ENCODE results near the gene ATXN1.

ATXN1 gene

GRCh38 chr6:16512544-16513290 is 248.5 kb downstream of the ATXN1 start:
- TF ChIP-seq EZH2phosphoT487 (IDR thresholded peaks at IDR 0.05; ENCODE audit: low read depth) (no peak), CTCF (IDR thresholded peaks at IDR 0.05; ENCODE audit: low read depth, low read length) (no peak)
- Histone ChIP-seq H3K4me2 (ENCODE audit: low read length) (no peak overlapping the region), H3K27ac (ENCODE audit: low read length) (no peak overlapping the region)

GRCh38 chr6:16511723-16512489 is 249.4 kb downstream of the ATXN1 start:
- H3K9ac ChIP-seq (ENCODE audit: low read length): no peak overlapping the region
- TF ChIP-seq CTCF (IDR thresholded peaks at IDR 0.05; ENCODE audit: low read depth, low read length) (no peak), EZH2phosphoT487 (IDR thresholded peaks at IDR 0.05; ENCODE audit: low read depth) (no peak)
- no peaks in the 10 kb centered on the region for H4K20me1 ChIP-seq (ENCODE audit: insufficient read depth, low read length)
- H3K27ac ChIP-seq (ENCODE audit: low read length): no peak overlapping the region
- H3K4me3 ChIP-seq (ENCODE audit: low read length): no peak overlapping the region
- H3K36me3 ChIP-seq (replicated peaks; ENCODE audit: low read depth, low read length): no peaks in the 10 kb centered on the region
- H2AFZ ChIP-seq (ENCODE audit: low read depth, low read length): no peak overlapping the region
- no peak overlapping the region for H3K4me2 ChIP-seq (ENCODE audit: low read length)
- H3K9me3 ChIP-seq (ENCODE audit: insufficient read depth, low read length): no peaks in the 10 kb centered on the region
- H3K4me1 ChIP-seq (ENCODE audit: low read length): no peaks in the 10 kb centered on the region
- H3K27me3 ChIP-seq (ENCODE audit: low read depth, low read length): peaks cover 44% of the 10 kb centered on the region
- no peaks in the 10 kb centered on the region for H3K79me2 ChIP-seq (ENCODE audit: low read length)

More at GRCh38 chr6:16512544-16513290, 248.5 kb downstream of the ATXN1 start:
- Histone ChIP-seq H3K4me1 (ENCODE audit: low read length) (no peaks in the 10 kb centered on the region), H3K79me2 (ENCODE audit: low read length) (no peaks in the 10 kb centered on the region), H4K20me1 (ENCODE audit: insufficient read depth, low read length) (no peaks in the 10 kb centered on the region), H3K9me3 (ENCODE audit: insufficient read depth, low read length) (no peaks in the 10 kb centered on the region), H3K27me3 (ENCODE audit: low read depth, low read length) (peaks cover 44% of the 10 kb centered on the region), H3K36me3 (replicated peaks; ENCODE audit: low read depth, low read length) (no peaks in the 10 kb centered on the region), H3K9ac (ENCODE audit: low read length) (no peak overlapping the region), H2AFZ (ENCODE audit: low read depth, low read length) (no peak overlapping the region), H3K4me3 (ENCODE audit: low read length) (no peak overlapping the region)

- Histone ChIP-seq H3K79me2 (ENCODE audit: low read length) (no peaks in the 10 kb centered on the region), H3K27ac (ENCODE audit: low read length) (no peak overlapping the region), H3K27me3 (ENCODE audit: low read depth, low read length) (peaks cover 49% of the 10 kb centered on the region), H3K4me1 (ENCODE audit: low read length) (no peaks in the 10 kb centered on the region), H3K4me3 (ENCODE audit: low read length) (no peak overlapping the region), H3K9me3 (ENCODE audit: insufficient read depth, low read length) (no peaks in the 10 kb centered on the region), H2AFZ (ENCODE audit: low read depth, low read length) (no peak overlapping the region), H3K36me3 (replicated peaks; ENCODE audit: low read depth, low read length) (no peaks in the 10 kb centered on the region), H3K4me2 (ENCODE audit: low read length) (no peak overlapping the region), H3K9ac (ENCODE audit: low read length) (no peak overlapping the region), H4K20me1 (ENCODE audit: insufficient read depth, low read length) (no peaks in the 10 kb centered on the region)
- no peak for TF ChIP-seq EZH2phosphoT487 (IDR thresholded peaks at IDR 0.05; ENCODE audit: low read depth)
- TF ChIP-seq CTCF (IDR thresholded peaks at IDR 0.05; ENCODE audit: low read depth, low read length): peak; percentile 59
These were observed 250.1 kb downstream of the ATXN1 start for GRCh38 chr6:16511040-16511660.

- H2AFZ ChIP-seq (ENCODE audit: low read depth, low read length): no peak overlapping the region
- no peak overlapping the region for H3K4me2 ChIP-seq (ENCODE audit: low read length)
- H3K4me3 ChIP-seq (ENCODE audit: low read length): no peak overlapping the region
- H3K27ac ChIP-seq (ENCODE audit: low read length): no peak overlapping the region
- H3K9ac ChIP-seq (ENCODE audit: low read length): no peak overlapping the region
- no peak for TF ChIP-seq CTCF (IDR thresholded peaks at IDR 0.05; ENCODE audit: low read depth, low read length)
- no peak for TF ChIP-seq EZH2phosphoT487 (IDR thresholded peaks at IDR 0.05; ENCODE audit: low read depth)
- no peaks in the 10 kb centered on the region for H3K9me3 ChIP-seq (ENCODE audit: insufficient read depth, low read length)
- no peaks in the 10 kb centered on the region for H4K20me1 ChIP-seq (ENCODE audit: insufficient read depth, low read length)
- H3K27me3 ChIP-seq (ENCODE audit: low read depth, low read length): peaks cover 55% of the 10 kb centered on the region
- no peaks in the 10 kb centered on the region for H3K79me2 ChIP-seq (ENCODE audit: low read length)
- H3K4me1 ChIP-seq (ENCODE audit: low read length): peaks cover 3% of the 10 kb centered on the region; the same call in 1 of the 2 replicates
- H3K36me3 ChIP-seq (replicated peaks; ENCODE audit: low read depth, low read length): no peaks in the 10 kb centered on the region
These were observed 251.0 kb downstream of the ATXN1 start for GRCh38 chr6:16510245-16510644.
